ENCODE measurements around the gene SLC37A3.
"Not testable (repeated sequence)": the region's sequence is repeated elsewhere in the genome, so short reads cannot be mapped to it uniquely, and the experiment has no call there.

The SLC37A3 gene

GRCh38 chr7:140397784-140398750, at the start of gene SLC37A3:
SLC37A3 (minus strand) TSS chr7:140398530; CDS start chr7:140382526, 16,004 bp downstream.
- peak; percentile 7 to 91 (median 70) for DNase-seq

GRCh38 chr7:140447841-140448240, 49.5 kb upstream of the SLC37A3 start:
- no peak for DNase-seq

- no peak for DNase-seq
Measured at GRCh38 chr7:140446467-140446866, 48.1 kb upstream of the SLC37A3 start.

- DNase-seq, result no peak
Measured at GRCh38 chr7:140441519-140441918, 43.2 kb upstream of the SLC37A3 start.

GRCh38 chr7:140440593-140440992, 42.3 kb upstream of the SLC37A3 start:
- no peak for DNase-seq

GRCh38 chr7:140439359-140439758, 41.0 kb upstream of the SLC37A3 start:
- no peak for DNase-seq

GRCh38 chr7:140435252-140435895, 37.0 kb upstream of the SLC37A3 start:
- no peak for DNase-seq

- DNase-seq, result no peak
Measured at GRCh38 chr7:140433396-140433795, 35.1 kb upstream of the SLC37A3 start.

GRCh38 chr7:140426130-140426529, 27.8 kb upstream of the SLC37A3 start:
- DNase-seq, result no peak

GRCh38 chr7:140425718-140426117, 27.4 kb upstream of the SLC37A3 start:
- no peak for DNase-seq

GRCh38 chr7:140423501-140423900, 25.2 kb upstream of the SLC37A3 start:
- no peak for DNase-seq

- DNase-seq, result no peak
Measured at GRCh38 chr7:140421521-140421920, 23.2 kb upstream of the SLC37A3 start.

- DNase-seq, result no peak
Measured at GRCh38 chr7:140418653-140419052, 20.3 kb upstream of the SLC37A3 start.

- DNase-seq, result not testable (repeated sequence)
Measured at GRCh38 chr7:140418156-140418472, 19.8 kb upstream of the SLC37A3 start.

GRCh38 chr7:140417456-140418155, 19.3 kb upstream of the SLC37A3 start:
- no peak for DNase-seq

GRCh38 chr7:140416560-140416959, 18.2 kb upstream of the SLC37A3 start:
- DNase-seq, result no peak

- not testable (repeated sequence) for DNase-seq
Measured at GRCh38 chr7:140415816-140416215, 17.5 kb upstream of the SLC37A3 start.

GRCh38 chr7:140415361-140415760, 17.0 kb upstream of the SLC37A3 start:
- DNase-seq, result no peak

- DNase-seq, result no peak
Measured at GRCh38 chr7:140404565-140405065, 6.3 kb upstream of the SLC37A3 start.

- DNase-seq, result no peak
Measured at GRCh38 chr7:140403878-140404564, 5.7 kb upstream of the SLC37A3 start, which contains the start of gene RAB19. RAB19 (plus strand) TSS chr7:140404058; CDS start chr7:140407647, 3,589 bp downstream.

- no peak for DNase-seq
Measured at GRCh38 chr7:140402178-140402835, 4.0 kb upstream of the SLC37A3 start.
